Measurements from ENCODE around the gene RPL37A. TPM values are rescaled to one million over a fixed set of nuclear protein-coding genes. Genes with fewer than 3 reads are reported as not detected.

Gene RPL37A
- total and polyA plus RNA-seq, 2 of the 4 experiments (the other 2 are of a cell fraction): 341 to 1,572 TPM

DNA sequence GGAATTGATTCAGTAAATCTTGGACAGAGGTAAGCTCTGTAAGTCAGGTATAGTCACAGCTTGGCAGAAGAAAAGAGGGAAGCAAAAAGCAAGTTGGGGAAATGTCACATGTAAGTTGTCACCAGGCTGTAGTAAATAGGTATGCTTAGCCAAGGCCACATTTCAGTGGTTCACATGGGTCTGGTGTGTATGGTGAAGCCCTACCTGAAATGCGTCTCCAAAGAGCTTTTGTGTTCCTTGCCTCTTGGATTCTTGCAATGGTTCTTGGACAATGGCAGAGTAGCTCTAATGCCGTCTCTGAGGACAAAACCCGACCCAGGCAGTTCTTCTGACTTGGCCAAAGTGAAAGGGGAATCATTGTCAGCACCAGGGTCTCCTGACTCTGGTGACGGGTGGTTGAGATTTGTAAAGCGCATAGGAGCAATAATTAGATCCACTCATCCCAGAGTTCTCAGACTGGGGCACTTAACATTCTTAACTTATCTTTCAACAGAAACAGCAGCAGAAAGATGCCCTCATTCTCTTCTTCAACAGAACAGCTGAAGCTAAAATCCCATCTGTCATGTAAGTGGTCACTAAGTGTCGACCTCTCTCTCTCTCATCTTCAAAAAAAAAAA is 34.4 kb upstream of the RPL37A start:
- ChIA-PET CTCF (no interaction called here), POLR2A (ENCODE audit: unreplicated experiment) (no interaction called here)
- Histone ChIP-seq H2BK15ac (ENCODE audit: low read depth, low read length) (no peak overlapping the region), H3K4me2 (ENCODE audit: low read depth, low read length) (no peak overlapping the region), H3K9me1 (ENCODE audit: insufficient read depth, low read length) (no peaks in the 10 kb centered on the region), H3K27ac (ENCODE audit: insufficient read depth, low read length) (no peak overlapping the region), H3K9ac (ENCODE audit: low read depth, low read length) (no peak overlapping the region), H3K14ac (replicated peaks; ENCODE audit: low read depth, low read length) (no peak overlapping the region), H2BK5ac (ENCODE audit: low read depth, low read length, poor library complexity, severe bottlenecking) (no peak overlapping the region), H3K4me3 (ENCODE audit: insufficient read depth, low read depth, low read length) (no peak overlapping the region), H3K56ac (ENCODE audit: extremely low read depth, insufficient read depth, low read length) (no peak overlapping the region), H3K9me3 (ENCODE audit: control insufficient read depth, insufficient read depth, low read length) (peaks cover 11% of the 10 kb centered on the region), H3K4ac (ENCODE audit: low read depth, low read length) (no peak overlapping the region), H4K91ac (ENCODE audit: insufficient read depth, low read depth, low read length) (no peak overlapping the region), H4K20me1 (ENCODE audit: insufficient read depth, low read length) (no peaks in the 10 kb centered on the region), H4K5ac (ENCODE audit: low read depth, low read length) (no peak overlapping the region), H3K4me1 (ENCODE audit: control insufficient read depth, insufficient read depth, low read length) (no peaks in the 10 kb centered on the region), H2AK5ac (ENCODE audit: low read depth, low read length) (no peak overlapping the region), H3K79me1 (ENCODE audit: low read depth in 1 of 2, low read length in 2 of 2) (no peaks in the 10 kb centered on the region), H3K27me3 (ENCODE audit: control insufficient read depth, insufficient read depth, low read length) (no peaks in the 10 kb centered on the region), H3K23ac (ENCODE audit: low read depth, low read length) (no peak overlapping the region), H2AK9ac (replicated peaks; ENCODE audit: low read depth, low read length, poor library complexity) (no peak overlapping the region), H3K18ac (ENCODE audit: low read depth, low read length) (no peak overlapping the region), H2AFZ (replicated peaks; ENCODE audit: low read length, poor library complexity) (no peak overlapping the region), H2BK120ac (ENCODE audit: low read depth, low read length) (no peak overlapping the region), H4K8ac (ENCODE audit: low read depth in 2 of 2, low read length in 2 of 2) (no peak overlapping the region), H2BK20ac (ENCODE audit: low read depth, low read length) (no peak overlapping the region), H3K36me3 (ENCODE audit: control insufficient read depth, insufficient read depth, low read length) (peaks cover 24% of the 10 kb centered on the region)
- DNase-seq (no peak), ATAC-seq (ENCODE audit: low read depth) (no peak)
- dilution Hi-C loops (cut with HindIII; ENCODE audit: low sequenced_read_pairs, unreplicated experiment): no loop called here
- in situ Hi-C loops (cut with MboI; ENCODE audit: low sequenced_read_pairs): no loop called here
- intact Hi-C loops (cut with micrococcal nuclease): no loop called here
- no TSS peak for BruUV-seq (replicated peaks)
- WGBS, 2 experiments (ENCODE audit: extremely low coverage in 2 of 2, insufficient read length in 1 of 2): 94% methylated on average over 3 of the region's 6 CpGs; no CpG with 5 or more reads in 1 of the 2 experiments
- TF ChIP-seq BHLHE40 (IDR thresholded peaks at IDR 0.05; ENCODE audit: low read depth, low read length): no peak
- TF ChIP-seq USF2 (IDR thresholded peaks at IDR 0.05; ENCODE audit: low read depth, low read length): no peak
- TF ChIP-seq, protein P1, sequence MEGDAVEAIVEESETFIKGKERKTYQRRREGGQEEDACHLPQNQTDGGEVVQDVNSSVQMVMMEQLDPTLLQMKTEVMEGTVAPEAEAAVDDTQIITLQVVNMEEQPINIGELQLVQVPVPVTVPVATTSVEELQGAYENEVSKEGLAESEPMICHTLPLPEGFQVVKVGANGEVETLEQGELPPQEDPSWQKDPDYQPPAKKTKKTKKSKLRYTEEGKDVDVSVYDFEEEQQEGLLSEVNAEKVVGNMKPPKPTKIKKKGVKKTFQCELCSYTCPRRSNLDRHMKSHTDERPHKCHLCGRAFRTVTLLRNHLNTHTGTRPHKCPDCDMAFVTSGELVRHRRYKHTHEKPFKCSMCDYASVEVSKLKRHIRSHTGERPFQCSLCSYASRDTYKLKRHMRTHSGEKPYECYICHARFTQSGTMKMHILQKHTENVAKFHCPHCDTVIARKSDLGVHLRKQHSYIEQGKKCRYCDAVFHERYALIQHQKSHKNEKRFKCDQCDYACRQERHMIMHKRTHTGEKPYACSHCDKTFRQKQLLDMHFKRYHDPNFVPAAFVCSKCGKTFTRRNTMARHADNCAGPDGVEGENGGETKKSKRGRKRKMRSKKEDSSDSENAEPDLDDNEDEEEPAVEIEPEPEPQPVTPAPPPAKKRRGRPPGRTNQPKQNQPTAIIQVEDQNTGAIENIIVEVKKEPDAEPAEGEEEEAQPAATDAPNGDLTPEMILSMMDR (conservative IDR thresholded peaks at IDR 0.05; ENCODE audit: low read depth, low read length): no peak
- no peak for TF ChIP-seq CHD1 (IDR thresholded peaks at IDR 0.05; ENCODE audit: low read depth, low read length)
- TF ChIP-seq RFX5 (IDR thresholded peaks at IDR 0.05; ENCODE audit: low read depth, low read length): no peak
- TF ChIP-seq MAZ (IDR thresholded peaks at IDR 0.05; ENCODE audit: borderline replicate concordance, low read depth, low read length): no peak
- TF ChIP-seq ELK1 (IDR thresholded peaks at IDR 0.05; ENCODE audit: borderline replicate concordance, low read depth, low read length): no peak
- no peak for TF ChIP-seq RCOR1 (IDR thresholded peaks at IDR 0.05; ENCODE audit: insufficient replicate concordance, low read length)
- TF ChIP-seq FOS (IDR thresholded peaks at IDR 0.05; ENCODE audit: low read depth, low read length): no peak
- no peak for TF ChIP-seq SMC3 (IDR thresholded peaks at IDR 0.05; ENCODE audit: low read depth, low read length)
- TF ChIP-seq MAFK (IDR thresholded peaks at IDR 0.05; ENCODE audit: low read depth, low read length): no peak
- no peak for TF ChIP-seq CEBPB (IDR thresholded peaks at IDR 0.05; ENCODE audit: low read depth, low read length)
- TF ChIP-seq POLR2A (IDR thresholded peaks at IDR 0.05; ENCODE audit: low read depth, low read length): no peak
- no peak for TF ChIP-seq MXI1 (IDR thresholded peaks at IDR 0.05; ENCODE audit: borderline replicate concordance, low read depth, low read length)
- TF ChIP-seq RAD21 (IDR thresholded peaks at IDR 0.05; ENCODE audit: low read length): no peak
- no peak for TF ChIP-seq NFE2L2 (IDR thresholded peaks at IDR 0.05; ENCODE audit: low read depth, low read length)

Measured in IMR-90 (cell line).